Skin of body (tissue), 1 donor: Measurements from ENCODE around the gene COL1A2. TPM values are rescaled to one million over a fixed set of nuclear protein-coding genes. Genes with fewer than 3 reads are reported as not detected.

Experiments used
- total RNA-seq: library from RNA; depleted of rRNA; stranded (reverse); fragments of >200 nt; gene quantifications from one replicate; pipeline ENCODE4 v1.2.3, GENCODE V29; 2014

The COL1A2 gene
- total RNA-seq, 1 donor from 2014 or later: 8,355 TPM

Other genes with a start within 250 kb of the COL1A2 start
- gene CASD1, start 114.9 kb downstream of the COL1A2 start, total RNA-seq: 37.0 TPM